HEK293T (cell line): ENCODE results near the gene WT1.

Experiments used
- CTCF ChIA-PET: fragments of 350-600 bp; formaldehyde crosslinking; extraction: SDS; loops from one replicate; lab custom pipeline; 2021; ENCODE audit warnings: antibody characterized with exemption, inconsistent platforms; lab: Yijun Ruan, JAX
- POLR2A ChIA-PET: fragments of 350-600 bp; formaldehyde crosslinking; extraction: SDS; loops from one replicate; lab custom pipeline; 2020; ENCODE audit warnings: antibody characterized with exemption, inconsistent platforms; lab: Yijun Ruan, JAX
- DNase-seq: peaks from one replicate; pipeline ENCODE4 v3.0.0; 2012; ENCODE audit warnings: mixed read lengths; ENCODE audit errors: extremely low spot score
- ARNT ChIP-seq: fragments of 450-650 bp; IDR thresholded peaks from 2 replicates; pipeline ENCODE4 v1.6.1; 2017; ENCODE audit warnings: mild to moderate bottlenecking
- BHLHE40 ChIP-seq: fragments of 450-650 bp; IDR thresholded peaks from 2 replicates; pipeline ENCODE4 v1.6.1; 2016; ENCODE audit warnings: mild to moderate bottlenecking, moderate library complexity, borderline replicate concordance
- CTBP1 ChIP-seq: fragments of 450-650 bp; IDR thresholded peaks from 2 replicates; pipeline ENCODE4 v1.6.1; 2016; ENCODE audit warnings: borderline replicate concordance
- ELF4 ChIP-seq: fragments of 450-650 bp; IDR thresholded peaks from 2 replicates; pipeline ENCODE4 v1.6.1; 2017; ENCODE audit warnings: antibody characterized with exemption
- FOXA1 ChIP-seq: fragments of 450-650 bp; IDR thresholded peaks from 2 replicates; pipeline ENCODE4 v1.6.1; 2016; ENCODE audit warnings: mild to moderate bottlenecking
- FOXK2 ChIP-seq: fragments of 450-650 bp; IDR thresholded peaks from 2 replicates; pipeline ENCODE4 v1.6.1; 2016; ENCODE audit warnings: mild to moderate bottlenecking
- FOXM1 ChIP-seq: fragments of 450-650 bp; IDR thresholded peaks from 2 replicates; pipeline ENCODE4 v1.6.1; 2017; ENCODE audit warnings: mild to moderate bottlenecking, borderline replicate concordance
- HDGF ChIP-seq: fragments of 450-650 bp; IDR thresholded peaks from 2 replicates; pipeline ENCODE4 v1.6.1; 2017; ENCODE audit warnings: antibody characterized with exemption, borderline replicate concordance
- L3MBTL2 ChIP-seq: fragments of 450-650 bp; conservative IDR thresholded peaks from 2 replicates; pipeline ENCODE4 v1.6.1; 2016; ENCODE audit warnings: mild to moderate bottlenecking
- LEF1 ChIP-seq: fragments of 450-650 bp; IDR thresholded peaks from 2 replicates; pipeline ENCODE4 v1.6.1; 2017; ENCODE audit warnings: mild to moderate bottlenecking, borderline replicate concordance
- NFRKB ChIP-seq: fragments of 450-650 bp; IDR thresholded peaks from 2 replicates; pipeline ENCODE4 v1.6.1; 2016; ENCODE audit warnings: mild to moderate bottlenecking, moderate library complexity
- PKNOX1 ChIP-seq: fragments of 450-650 bp; IDR thresholded peaks from 2 replicates; pipeline ENCODE4 v1.6.1; 2016
- SP1 ChIP-seq: fragments of 450-650 bp; IDR thresholded peaks from 2 replicates; pipeline ENCODE4 v1.6.1; 2017
- SUZ12 ChIP-seq: fragments of 450-650 bp; IDR thresholded peaks from 2 replicates; pipeline ENCODE4 v1.6.1; 2016; ENCODE audit warnings: mild to moderate bottlenecking
- TARDBP ChIP-seq: fragments of 450-650 bp; IDR thresholded peaks from 2 replicates; pipeline ENCODE4 v1.6.1; 2016
- ZNF384 ChIP-seq: fragments of 450-650 bp; IDR thresholded peaks from 2 replicates; pipeline ENCODE4 v1.6.1; 2016

Gene WT1

GRCh38 chr11:32435152-32435480 is 223 bp downstream of the WT1 start:
- DNase-seq: no peak
- POLR2A ChIA-PET: interaction anchor here (0.9 to 1.4 kb wide), 3 partner anchors 32 to 344 kb away, joined by 3 to 4 read pairs (median 3); partner anchors contain the start of genes EIF3M and RCN1
- TF ChIP-seq CTBP1: no peak
- no peak for TF ChIP-seq TARDBP
- TF ChIP-seq NFRKB: no peak
- TF ChIP-seq L3MBTL2: no peak
- CTCF ChIA-PET: no interaction called here

GRCh38 chr11:32434356-32435151 is 785 bp downstream of the WT1 start:
- DNase-seq: peak; percentile 61
- TF ChIP-seq CTBP1 (no peak), FOXK2 (no peak)
- POLR2A ChIA-PET: interaction anchor here (1.2 to 1.4 kb wide), 2 partner anchors 32 to 149 kb away, joined by 3 to 4 read pairs; partner anchors contain the start of gene EIF3M
- CTCF ChIA-PET: no interaction called here

DNA sequence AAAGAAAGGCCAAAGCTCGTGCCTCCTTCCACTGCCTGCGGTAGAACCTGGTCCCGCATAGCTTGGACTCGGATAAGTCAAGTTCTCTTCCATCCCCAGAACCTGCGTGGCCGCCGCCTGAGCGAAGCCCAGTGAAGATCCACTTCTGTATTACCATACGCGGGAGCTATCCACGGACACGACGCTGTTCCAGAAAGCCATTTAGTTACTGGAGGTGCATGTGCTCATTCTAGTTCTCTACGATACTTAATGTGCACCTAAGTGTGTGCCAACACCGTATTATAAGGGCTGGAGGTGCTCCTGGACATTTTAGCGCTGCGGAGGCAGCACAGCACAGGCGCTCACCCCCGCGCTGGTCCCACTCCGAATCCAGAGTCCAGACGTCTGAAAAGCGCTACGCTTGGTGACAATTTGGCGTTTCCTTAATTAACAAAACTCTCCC is 1.4 kb downstream of the WT1 start:
- CTCF ChIA-PET: no interaction called here
- POLR2A ChIA-PET: interaction anchor here (1.2 kb wide), 1 partner anchor 33 kb away, joined by 3 read pairs; no protein-coding TSS in a partner anchor
- DNase-seq: no peak
- no peak for TF ChIP-seq SUZ12
- no peak for TF ChIP-seq SP1
- no peak for TF ChIP-seq CTBP1
- no peak for TF ChIP-seq PKNOX1
- no peak for TF ChIP-seq FOXM1
- no peak for TF ChIP-seq LEF1
- no peak for TF ChIP-seq NFRKB
- TF ChIP-seq ELF4: no peak
- no peak for TF ChIP-seq HDGF
- TF ChIP-seq ZNF384: no peak

DNA sequence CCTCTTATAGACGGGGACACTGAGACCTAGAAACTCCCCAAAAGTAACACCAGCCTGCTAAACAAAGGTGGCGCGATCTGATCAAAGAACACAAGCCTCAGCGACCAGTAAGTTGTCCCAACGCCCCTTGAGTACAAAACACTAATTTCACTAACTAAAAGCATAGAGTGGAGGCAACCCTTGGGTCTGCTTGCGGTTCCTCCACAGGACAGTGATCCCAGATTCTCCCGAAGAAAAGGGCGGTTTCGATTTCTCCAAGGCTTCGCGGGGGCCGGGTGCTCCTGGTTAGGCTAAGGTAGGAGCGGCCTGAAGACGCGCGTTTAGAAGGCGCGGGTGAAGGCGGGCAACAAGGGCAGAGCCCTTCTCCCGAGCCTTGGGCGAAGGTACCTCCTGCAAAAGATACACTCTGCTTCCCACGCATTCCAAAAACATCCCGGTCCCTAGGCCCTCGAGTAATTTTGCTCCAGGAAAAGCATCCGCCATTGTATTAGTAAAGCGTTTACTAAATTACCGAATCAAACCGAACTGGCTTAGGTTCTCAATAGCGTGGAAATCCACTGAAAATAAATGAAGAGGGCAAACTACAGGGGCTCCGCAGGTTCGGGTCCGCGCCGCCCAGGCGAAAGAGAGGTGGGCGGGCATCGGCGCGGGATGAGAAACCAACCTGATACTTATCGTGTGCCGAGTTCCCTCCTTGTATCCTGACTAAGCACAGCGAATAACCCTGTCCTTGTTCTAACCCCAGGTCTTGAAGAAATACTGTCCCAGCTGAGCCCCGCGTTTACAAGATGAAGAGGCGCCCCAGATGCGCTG is 2.0 kb downstream of the WT1 start:
- ChIA-PET POLR2A (no interaction called here), CTCF (no interaction called here)
- DNase-seq: no peak
- no peak for TF ChIP-seq FOXA1
- no peak for TF ChIP-seq LEF1
- TF ChIP-seq ARNT: no peak
- no peak for TF ChIP-seq ELF4
- no peak for TF ChIP-seq HDGF
- TF ChIP-seq PKNOX1: no peak

DNA sequence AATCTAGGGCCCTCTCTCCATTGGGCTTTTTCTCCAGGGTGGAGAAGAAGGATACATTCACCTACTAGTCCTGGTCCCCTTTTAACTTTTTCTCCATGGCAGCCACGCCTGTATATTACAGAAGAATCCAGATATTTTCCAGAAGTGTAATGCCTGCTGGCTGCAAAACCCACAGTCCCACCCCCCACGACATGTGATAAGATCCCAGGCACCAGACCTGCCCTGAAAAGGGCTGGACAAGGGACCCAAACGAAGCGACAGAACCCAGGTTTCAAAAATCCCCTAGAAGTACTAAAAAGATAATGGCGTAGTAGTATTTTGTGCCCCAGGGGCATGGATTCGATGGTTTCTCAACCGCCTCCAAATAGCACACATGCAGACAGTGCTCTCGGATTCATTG is 2.8 kb downstream of the WT1 start:
- CTCF ChIA-PET: no interaction called here
- POLR2A ChIA-PET: no interaction called here
- no peak for DNase-seq
- no peak for TF ChIP-seq SP1
- TF ChIP-seq ARNT: no peak
- TF ChIP-seq BHLHE40: no peak
- TF ChIP-seq TARDBP: no peak
- TF ChIP-seq L3MBTL2: no peak
- TF ChIP-seq HDGF: no peak
- TF ChIP-seq NFRKB: no peak
- no peak for TF ChIP-seq SUZ12
- TF ChIP-seq FOXK2: no peak
- TF ChIP-seq ZNF384: no peak
- no peak for TF ChIP-seq ELF4
- no peak for TF ChIP-seq FOXA1
- no peak for TF ChIP-seq FOXM1
- no peak for TF ChIP-seq PKNOX1
- TF ChIP-seq LEF1: no peak
- no peak for TF ChIP-seq CTBP1

- no peak for DNase-seq
- ChIA-PET CTCF (interaction anchor here (0.6 to 0.7 kb wide), 2 partner anchors 11 to 57 kb away, joined by 3 to 4 read pairs; no protein-coding TSS in a partner anchor), POLR2A (no interaction called here)
- TF ChIP-seq CTBP1 (no peak), LEF1 (no peak), BHLHE40 (no peak), FOXK2 (no peak)
Observed at GRCh38 chr11:32430568-32431381, 4.6 kb downstream of the WT1 start.
